Stimulated activated CD4-positive, alpha-beta T cell treated with anti-CD3 and anti-CD28 coated beads, Interleukin-2, amount 100 ng/mL, for 48 hours (primary cell): ENCODE results near the gene EPHB4.
"Not testable (repeated sequence)": the region's sequence is repeated elsewhere in the genome, so short reads cannot be mapped to it uniquely, and the experiment has no call there.

ENCODE experiments used
- DNase-seq, 2 donors: peaks; one replicate each; pipeline ENCODE4 v3.0.0-alpha.2; 2020

Gene EPHB4

GRCh38 chr7:100785878-100786277 lies 41.4 kb downstream of the EPHB4 start:
- no peak for DNase-seq

GRCh38 chr7:100783804-100784203 lies 43.5 kb downstream of the EPHB4 start:
- DNase-seq: no peak

GRCh38 chr7:100781255-100781654 lies 46.1 kb downstream of the EPHB4 start:
- no peak for DNase-seq

- DNase-seq: no peak
Observed at GRCh38 chr7:100779359-100779758, 48.0 kb downstream of the EPHB4 start.

GRCh38 chr7:100778061-100778621 lies 49.2 kb downstream of the EPHB4 start:
- no peak for DNase-seq

- no peak for DNase-seq
Observed at GRCh38 chr7:100773491-100773890, 53.8 kb downstream of the EPHB4 start.

GRCh38 chr7:100768784-100769183 lies 58.5 kb downstream of the EPHB4 start:
- no peak for DNase-seq

- no peak for DNase-seq
Observed at GRCh38 chr7:100765250-100765649, 62.1 kb downstream of the EPHB4 start.

- DNase-seq: no peak
Observed at GRCh38 chr7:100764841-100765240, 62.5 kb downstream of the EPHB4 start.

GRCh38 chr7:100763556-100764140 lies 63.7 kb downstream of the EPHB4 start:
- no peak for DNase-seq

- not testable (repeated sequence) for DNase-seq
Observed at GRCh38 chr7:100762841-100763240, 64.5 kb downstream of the EPHB4 start.

- DNase-seq: no peak
Observed at GRCh38 chr7:100759357-100760171, 67.8 kb downstream of the EPHB4 start.

- no peak for DNase-seq
Observed at GRCh38 chr7:100753750-100754149, 73.6 kb downstream of the EPHB4 start.

GRCh38 chr7:100752994-100753393 lies 74.3 kb downstream of the EPHB4 start:
- DNase-seq: no peak
